Ovary (tissue), 3 donors: Measurements from ENCODE around the gene RHOJ.

Experiments used
- CTCF ChIP-seq, 3 donors: fragments of 450-650 bp in 2 of 3; fragments of 200-600 bp in 1 of 3; IDR thresholded peaks; one replicate each; pipeline versions ENCODE4 v1.5.1 to v1.8.0; 2016 to 2022; ENCODE audit warnings: antibody characterized with exemption in 3 of 3, mild to moderate bottlenecking in 1 of 3
- EP300 ChIP-seq: sonication (generic); formaldehyde crosslinking; IDR thresholded peaks from one replicate; pipeline ENCODE4 v1.6.1; 2017; ENCODE audit warnings: antibody characterized with exemption
- donor health status: DM: no; HTN: no; CAD: no.

GRCh38 chr14:63220526-63220925 lies 16.3 kb downstream of the RHOJ start:
- TF ChIP-seq CTCF (IDR thresholded peaks at IDR 0.05) (no peak), EP300 (no peak)
